Muscle layer of colon (tissue), 2 donors: ENCODE measurements around the gene MAGI1.

Experiments used
- H3K27ac ChIP-seq: one replicate; pipeline ENCODE4 v1.7.0; 2013; ENCODE audit warnings: low read depth, mild to moderate bottlenecking, low read length, moderate library complexity
- H3K27me3 ChIP-seq, 2 donors: one replicate each; pipeline ENCODE4 v1.7.0; 2013; ENCODE audit warnings: low read length in 2 of 2, mild to moderate bottlenecking in 2 of 2; ENCODE audit not compliant: insufficient read depth in 2 of 2, control insufficient read depth in 1 of 2
- H3K36me3 ChIP-seq: one replicate; pipeline ENCODE4 v1.7.0; 2013; ENCODE audit warnings: mild to moderate bottlenecking, low read length; ENCODE audit not compliant: insufficient read depth
- H3K4me1 ChIP-seq: one replicate; pipeline ENCODE4 v1.7.0; 2013; ENCODE audit warnings: mild to moderate bottlenecking, low read length; ENCODE audit not compliant: insufficient read depth
- H3K4me3 ChIP-seq, 2 donors: one replicate each; pipeline ENCODE4 v1.7.0; 2013; ENCODE audit warnings: low read length in 2 of 2, low read depth in 1 of 2, mild to moderate bottlenecking in 1 of 2, moderate library complexity in 1 of 2
- H3K9ac ChIP-seq: one replicate; pipeline ENCODE4 v1.7.0; 2013; ENCODE audit warnings: low read length
- H3K9me3 ChIP-seq: one replicate; pipeline ENCODE4 v1.7.0; 2013; ENCODE audit warnings: mild to moderate bottlenecking, low read length
- donor health status: abdominal sarcoma.
- donor health status: Adenocarcinoma of cecum.

MAGI1 gene

DNA sequence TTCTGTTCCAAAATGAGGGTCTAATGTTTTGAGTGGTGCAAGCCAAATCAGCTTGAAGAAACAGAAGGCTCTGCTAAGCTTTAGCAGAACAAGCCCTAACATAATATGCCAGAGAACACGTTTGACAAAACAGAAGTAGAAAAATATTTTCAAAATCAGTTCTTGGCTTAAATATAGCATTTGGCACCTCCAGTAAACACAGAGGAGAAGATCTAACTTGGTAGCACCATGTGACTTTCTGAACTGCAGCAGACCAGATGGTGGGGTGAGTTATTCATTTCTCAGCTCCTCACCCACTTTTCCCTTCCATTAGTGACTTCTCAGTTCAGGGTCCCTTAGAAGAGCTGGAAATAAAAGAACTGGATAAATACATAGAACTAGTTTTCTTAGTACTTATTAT is 395.8 kb downstream of the MAGI1 start:
- Histone ChIP-seq H3K4me3 (no peak overlapping the region), H3K9me3 (no peaks in the 10 kb centered on the region), H3K27me3 (no peaks in the 10 kb centered on the region), H3K36me3 (no peaks in the 10 kb centered on the region), H3K27ac (no peak overlapping the region), H3K9ac (no peak overlapping the region), H3K4me1 (peaks cover 4% of the 10 kb centered on the region)

DNA sequence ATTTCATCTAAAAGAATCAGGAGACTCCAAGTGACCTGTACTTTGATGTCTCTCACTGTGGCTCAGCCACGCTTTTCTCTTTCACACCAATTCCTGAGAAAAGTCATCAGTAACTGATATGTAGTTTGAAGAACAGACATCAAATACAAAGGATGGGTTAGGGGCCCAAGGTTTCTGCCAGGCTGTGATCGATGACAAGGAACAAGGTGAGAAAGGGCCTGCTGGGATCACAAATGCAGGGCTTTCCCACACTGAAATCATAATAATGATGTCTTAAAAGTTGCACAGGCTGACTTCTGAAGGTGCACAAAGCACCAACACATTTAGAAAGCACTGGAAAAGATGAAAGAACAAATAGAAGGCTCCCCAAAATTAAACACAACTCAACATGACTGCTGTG is 396.9 kb downstream of the MAGI1 start:
- Histone ChIP-seq H3K27me3 (no peaks in the 10 kb centered on the region), H3K9me3 (no peaks in the 10 kb centered on the region), H3K4me3 (no peak overlapping the region), H3K27ac (no peak overlapping the region), H3K9ac (no peak overlapping the region), H3K36me3 (no peaks in the 10 kb centered on the region), H3K4me1 (peaks cover 4% of the 10 kb centered on the region)

DNA sequence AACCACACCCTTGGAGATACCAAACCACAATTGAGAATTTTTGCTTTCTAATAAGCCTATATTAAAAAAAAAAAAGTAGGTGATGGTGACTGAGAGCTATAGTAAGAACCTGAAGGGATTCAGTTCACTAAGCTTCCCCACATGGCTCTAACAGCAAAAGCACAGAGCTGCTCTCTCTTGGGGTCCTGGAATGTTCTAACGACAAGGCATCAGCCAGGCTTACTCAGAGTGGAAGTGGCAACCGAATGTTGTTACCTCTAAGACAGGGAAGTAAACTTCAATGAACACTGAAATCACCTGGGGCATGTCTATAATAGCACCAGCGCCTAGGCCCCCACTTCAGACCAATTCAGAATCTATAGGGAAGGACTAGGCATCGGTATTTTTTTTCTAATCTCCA is 397.7 kb downstream of the MAGI1 start:
- Histone ChIP-seq H3K9me3 (no peaks in the 10 kb centered on the region), H3K36me3 (no peaks in the 10 kb centered on the region), H3K4me1 (peaks cover 4% of the 10 kb centered on the region), H3K4me3 (no peak overlapping the region), H3K27me3 (no peaks in the 10 kb centered on the region), H3K27ac (no peak overlapping the region), H3K9ac (no peak overlapping the region)

DNA sequence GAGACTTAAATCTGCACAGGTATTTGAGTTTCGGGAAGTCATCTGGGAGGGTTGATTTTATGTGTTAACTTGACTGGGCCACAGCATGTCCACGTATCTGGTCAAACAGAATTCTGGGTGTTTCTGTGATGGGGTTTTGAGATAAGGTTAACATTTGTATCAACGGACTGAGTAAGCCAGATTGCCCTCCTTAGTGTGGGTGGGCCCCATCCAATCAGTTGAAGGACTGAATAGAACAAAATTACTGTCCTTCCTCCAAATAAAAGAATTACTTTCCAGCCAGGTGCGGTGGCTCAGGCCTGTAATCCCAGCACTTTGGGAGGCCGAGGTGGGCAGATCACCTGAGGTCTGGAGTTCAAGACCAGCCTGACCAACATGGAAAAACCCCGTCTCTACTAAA is 399.3 kb downstream of the MAGI1 start:
- Histone ChIP-seq H3K27me3 (no peaks in the 10 kb centered on the region), H3K9me3 (no peaks in the 10 kb centered on the region), H3K9ac (no peak overlapping the region), H3K4me3 (no peak overlapping the region), H3K27ac (no peak overlapping the region), H3K36me3 (no peaks in the 10 kb centered on the region), H3K4me1 (peaks cover 4% of the 10 kb centered on the region)

DNA sequence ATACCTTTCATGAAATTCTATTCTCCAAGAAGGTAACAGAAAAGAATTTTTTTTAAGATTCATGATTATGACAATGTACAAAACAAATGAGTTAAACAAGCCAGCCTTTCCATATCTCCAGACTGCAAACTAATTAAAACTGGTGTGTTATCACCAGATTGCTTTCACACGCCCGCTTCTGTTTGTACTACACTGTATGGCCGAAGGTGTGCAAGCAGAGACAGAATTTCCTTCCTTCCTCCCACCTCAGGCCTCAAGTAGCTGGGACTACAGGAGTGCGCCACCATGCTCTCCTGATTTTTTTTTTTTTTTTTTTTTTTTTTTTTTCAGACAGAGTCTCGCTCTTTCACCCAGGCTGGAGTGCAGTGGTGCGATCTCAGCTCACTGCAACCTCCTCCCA is 400.4 kb downstream of the MAGI1 start:
- Histone ChIP-seq H3K36me3 (no peaks in the 10 kb centered on the region), H3K27me3 (no peaks in the 10 kb centered on the region), H3K4me1 (peaks cover 7% of the 10 kb centered on the region), H3K9ac (no peak overlapping the region), H3K9me3 (no peaks in the 10 kb centered on the region), H3K4me3 (no peak overlapping the region), H3K27ac (no peak overlapping the region)

DNA sequence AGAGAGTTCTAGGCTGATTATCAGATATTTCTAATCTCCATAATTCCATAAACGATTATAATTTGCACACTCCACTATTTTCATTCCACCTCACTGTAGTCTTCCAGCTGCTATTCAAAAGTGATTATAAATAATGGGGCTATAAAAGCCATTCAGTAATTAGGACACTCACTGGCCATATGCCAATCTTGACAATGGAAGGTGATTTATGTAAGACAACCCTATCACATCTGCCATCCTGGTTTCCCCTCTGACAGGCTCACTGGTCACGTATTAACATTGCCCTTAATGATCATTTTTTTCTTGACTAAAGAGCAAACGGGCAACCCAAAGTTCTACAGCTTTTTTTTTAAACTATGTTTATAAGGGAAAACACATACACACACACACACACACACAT is 402.4 kb downstream of the MAGI1 start:
- H3K4me1 ChIP-seq = peaks cover 3% of the 10 kb centered on the region
- no peaks in the 10 kb centered on the region for H3K36me3 ChIP-seq
- no peak overlapping the region for H3K9ac ChIP-seq
- no peak overlapping the region for H3K4me3 ChIP-seq
- no peak overlapping the region for H3K27ac ChIP-seq
- H3K27me3 ChIP-seq = no peaks in the 10 kb centered on the region
- no peaks in the 10 kb centered on the region for H3K9me3 ChIP-seq

DNA sequence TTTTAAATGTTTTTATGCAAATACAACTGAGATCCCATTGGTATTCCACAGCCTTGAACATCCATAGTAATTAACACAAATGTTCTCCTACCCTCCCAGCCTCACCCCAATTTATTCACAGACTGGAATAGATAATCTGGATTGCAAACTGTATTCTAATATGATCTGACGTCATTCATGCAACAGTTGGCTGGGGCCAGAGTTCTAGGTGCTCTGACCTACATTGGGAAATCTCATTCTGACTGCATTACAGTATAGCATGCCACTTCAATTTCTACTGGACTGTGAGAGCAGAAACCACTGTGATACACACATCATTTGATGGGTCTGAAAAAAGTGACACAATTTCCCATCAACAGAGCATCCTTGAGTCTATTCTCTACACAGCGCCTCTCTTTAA is 403.1 kb downstream of the MAGI1 start:
- Histone ChIP-seq H3K27ac (no peak overlapping the region), H3K27me3 (no peaks in the 10 kb centered on the region), H3K9me3 (no peaks in the 10 kb centered on the region), H3K4me3 (no peak overlapping the region), H3K4me1 (peaks cover 3% of the 10 kb centered on the region), H3K9ac (no peak overlapping the region), H3K36me3 (no peaks in the 10 kb centered on the region)

DNA sequence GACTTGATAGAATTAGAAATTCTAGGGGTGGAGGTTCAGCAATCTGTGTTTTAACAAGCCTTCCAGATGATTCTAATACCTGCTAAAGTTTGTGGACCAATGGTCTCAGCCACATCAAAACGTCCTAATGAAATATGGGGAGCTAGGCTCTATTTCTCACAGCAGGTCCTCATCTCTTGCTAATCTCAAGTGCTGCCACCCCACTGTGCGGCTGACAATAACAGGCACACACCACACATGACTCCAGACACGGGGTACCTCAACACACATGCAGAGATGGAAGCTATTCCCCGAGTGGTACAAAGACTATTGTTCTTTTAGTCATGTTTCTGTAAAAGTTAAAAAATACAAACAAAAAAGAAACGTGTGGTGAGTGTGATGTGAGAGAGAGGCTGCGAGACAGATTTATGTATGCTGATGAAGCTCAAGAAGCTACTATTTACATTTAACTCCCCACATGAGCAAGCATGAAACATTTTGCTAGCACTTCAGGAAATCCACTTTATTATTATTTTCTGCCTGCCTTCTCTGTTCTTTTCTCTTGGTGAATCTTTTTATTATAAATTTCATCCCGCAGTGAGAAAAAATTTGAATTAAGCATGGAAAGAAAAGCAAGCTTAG is 405.6 kb downstream of the MAGI1 start:
- Histone ChIP-seq H3K9me3 (no peaks in the 10 kb centered on the region), H3K9ac (no peak overlapping the region), H3K4me1 (peaks cover 3% of the 10 kb centered on the region), H3K27me3 (no peaks in the 10 kb centered on the region), H3K4me3 (no peak overlapping the region), H3K36me3 (no peaks in the 10 kb centered on the region), H3K27ac (no peak overlapping the region)

DNA sequence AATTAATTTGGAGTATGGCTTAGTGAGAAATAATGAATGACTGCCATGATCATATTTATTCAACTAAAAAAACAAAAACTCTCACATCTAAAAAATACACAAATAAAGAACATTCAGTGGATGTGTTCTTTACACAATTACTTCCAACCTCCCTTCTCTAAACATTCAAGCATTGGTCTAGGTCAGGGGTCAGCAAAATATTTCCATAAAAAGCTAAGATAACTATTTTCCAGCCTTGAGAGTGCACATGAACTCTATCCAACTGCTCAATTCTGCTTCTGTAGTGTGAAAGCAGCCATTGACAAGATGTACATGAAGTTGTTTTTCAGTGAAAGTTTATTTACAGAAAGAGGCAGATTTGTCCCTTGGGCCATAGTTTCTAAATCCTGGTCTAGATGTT is 406.3 kb downstream of the MAGI1 start:
- H3K27ac ChIP-seq = no peak overlapping the region
- peaks cover 3% of the 10 kb centered on the region for H3K4me1 ChIP-seq
- no peak overlapping the region for H3K9ac ChIP-seq
- H3K36me3 ChIP-seq = no peaks in the 10 kb centered on the region
- no peaks in the 10 kb centered on the region for H3K27me3 ChIP-seq
- H3K9me3 ChIP-seq = no peaks in the 10 kb centered on the region
- H3K4me3 ChIP-seq = no peak overlapping the region

DNA sequence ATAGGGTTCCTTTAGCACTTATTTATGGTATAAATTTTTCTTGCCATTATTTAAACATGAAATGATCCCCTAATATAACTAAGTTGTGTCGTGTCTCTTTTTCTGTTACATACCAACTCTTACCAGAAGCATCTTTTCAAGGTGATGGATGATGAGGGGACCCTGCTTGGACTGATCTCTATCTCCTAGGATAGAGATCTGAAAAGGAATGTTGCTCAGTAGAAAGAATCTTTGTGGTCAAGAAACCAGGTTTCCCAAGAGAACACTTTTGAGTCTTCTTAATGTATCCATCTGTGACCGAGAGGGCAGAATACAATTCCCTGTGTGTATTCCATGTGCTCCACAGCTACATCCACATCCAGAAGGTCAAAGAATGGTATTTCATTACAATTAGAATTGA is 409.7 kb downstream of the MAGI1 start:
- Histone ChIP-seq H3K27ac (no peak overlapping the region), H3K9me3 (no peaks in the 10 kb centered on the region), H3K36me3 (no peaks in the 10 kb centered on the region), H3K27me3 (no peaks in the 10 kb centered on the region), H3K4me1 (peaks cover 3% of the 10 kb centered on the region), H3K4me3 (no peak overlapping the region), H3K9ac (no peak overlapping the region)

DNA sequence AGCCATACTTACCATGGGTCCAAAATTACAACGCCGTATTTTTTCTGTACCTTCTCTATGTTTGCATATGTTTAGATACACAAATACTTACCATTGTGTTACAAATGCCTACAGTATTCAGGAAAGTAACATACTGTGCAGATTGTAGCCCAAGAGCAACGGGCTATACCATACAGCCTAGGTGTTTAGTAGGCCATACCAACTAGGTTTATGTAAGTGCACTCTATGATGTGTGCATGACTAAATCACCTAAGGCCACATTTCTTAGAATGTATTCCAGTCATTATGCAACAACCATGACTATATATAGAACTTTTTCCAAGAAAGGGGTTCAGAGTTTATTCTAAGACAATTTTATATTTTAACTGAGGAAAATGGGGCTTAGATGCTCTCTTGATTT is 411.7 kb downstream of the MAGI1 start:
- no peaks in the 10 kb centered on the region for H3K4me1 ChIP-seq
- no peak overlapping the region for H3K4me3 ChIP-seq
- H3K27ac ChIP-seq = no peak overlapping the region
- H3K36me3 ChIP-seq = no peaks in the 10 kb centered on the region
- no peaks in the 10 kb centered on the region for H3K9me3 ChIP-seq
- no peaks in the 10 kb centered on the region for H3K27me3 ChIP-seq
- no peak overlapping the region for H3K9ac ChIP-seq

DNA sequence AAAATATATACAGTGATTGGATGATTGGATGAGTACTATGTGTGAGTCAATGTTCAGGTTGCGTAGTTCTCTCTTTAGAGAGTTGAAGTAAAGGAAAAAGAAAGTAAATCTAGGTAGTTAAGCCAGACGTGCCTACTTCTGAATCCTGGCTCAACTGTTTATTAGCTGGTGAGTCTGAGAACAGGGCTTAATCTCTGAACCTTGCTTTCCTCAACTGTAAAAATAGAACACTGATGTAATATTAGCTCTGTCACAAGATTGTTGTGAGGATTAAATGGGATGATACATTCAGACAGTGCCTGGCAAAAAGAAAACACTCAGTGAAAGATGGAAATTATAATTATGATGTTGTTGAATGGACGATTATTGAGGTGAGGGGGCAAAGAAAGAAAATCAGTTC is 413.4 kb downstream of the MAGI1 start:
- H3K4me3 ChIP-seq = no peak overlapping the region
- no peaks in the 10 kb centered on the region for H3K27me3 ChIP-seq
- H3K27ac ChIP-seq = no peak overlapping the region
- H3K36me3 ChIP-seq = no peaks in the 10 kb centered on the region
- H3K4me1 ChIP-seq = no peaks in the 10 kb centered on the region
- H3K9me3 ChIP-seq = no peaks in the 10 kb centered on the region
- no peak overlapping the region for H3K9ac ChIP-seq
